ENCODE measurements around the gene GTSE1.

GRCh38 chr22:46300491-46300890, 3.8 kb downstream of the GTSE1 start:
- TF ChIP-seq CTCF (conservative IDR thresholded peaks at IDR 0.05; ENCODE audit: low read depth, low read length) (no peak), EZH2 (IDR thresholded peaks at IDR 0.05; ENCODE audit: borderline replicate concordance, low read depth, low read length, poor library complexity, severe bottlenecking) (no peak)

Data from A673 (cell line).